NK-92 (cell line): ENCODE measurements around the gene CYTH2.
"Not testable (repeated sequence)": the region's sequence is repeated elsewhere in the genome, so short reads cannot be mapped to it uniquely, and the experiment has no call there.

Source experiments
- DNase-seq: peaks from one replicate; lab custom pipeline; 2025; ENCODE audit not compliant: unreplicated experiment; lab: John Stamatoyannopoulos, UW

Gene CYTH2

GRCh38 chr19:48511321-48511731 is 42.2 kb downstream of the CYTH2 start:
- no peak for DNase-seq

DNA sequence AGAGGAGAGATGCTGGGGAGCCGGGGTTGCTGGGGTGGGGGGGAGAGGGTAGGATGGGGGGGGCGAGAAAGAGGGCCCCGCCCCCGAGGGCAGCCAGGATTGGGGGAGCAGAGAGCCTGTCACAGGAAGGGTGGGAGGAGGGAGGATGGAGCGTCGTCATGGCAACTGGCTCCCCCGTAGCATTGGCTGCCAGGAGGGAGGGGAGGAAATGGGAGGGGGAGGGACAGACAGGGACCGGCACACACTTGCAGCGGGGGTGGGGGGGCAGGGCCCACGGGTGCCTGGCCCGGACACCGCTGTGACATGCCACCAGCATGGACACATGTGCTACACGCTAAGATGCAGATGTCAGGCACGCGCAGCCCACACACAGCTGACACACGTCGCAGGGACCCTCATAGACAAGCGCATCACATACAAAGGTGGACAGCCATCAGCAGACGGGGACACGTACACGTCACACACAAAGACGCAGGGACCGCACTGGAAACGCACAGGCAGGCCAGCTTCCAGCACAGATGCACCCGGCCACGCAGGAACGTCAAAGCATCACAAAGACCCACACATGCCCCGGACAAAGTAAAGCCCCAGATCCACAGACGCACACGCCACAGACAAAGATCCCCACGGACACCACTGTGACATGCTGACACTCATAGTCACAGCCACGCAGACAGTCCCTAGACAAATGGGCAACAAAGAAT is 42.8 kb downstream of the CYTH2 start, which contains the start of gene LMTK3:
TSS of gene LMTK3 (minus strand) at position 36 of the 704 bp plus-strand sequence. CDS start 259 bp downstream, outside the sequence.
- DNase-seq = peak; percentile 47

DNA sequence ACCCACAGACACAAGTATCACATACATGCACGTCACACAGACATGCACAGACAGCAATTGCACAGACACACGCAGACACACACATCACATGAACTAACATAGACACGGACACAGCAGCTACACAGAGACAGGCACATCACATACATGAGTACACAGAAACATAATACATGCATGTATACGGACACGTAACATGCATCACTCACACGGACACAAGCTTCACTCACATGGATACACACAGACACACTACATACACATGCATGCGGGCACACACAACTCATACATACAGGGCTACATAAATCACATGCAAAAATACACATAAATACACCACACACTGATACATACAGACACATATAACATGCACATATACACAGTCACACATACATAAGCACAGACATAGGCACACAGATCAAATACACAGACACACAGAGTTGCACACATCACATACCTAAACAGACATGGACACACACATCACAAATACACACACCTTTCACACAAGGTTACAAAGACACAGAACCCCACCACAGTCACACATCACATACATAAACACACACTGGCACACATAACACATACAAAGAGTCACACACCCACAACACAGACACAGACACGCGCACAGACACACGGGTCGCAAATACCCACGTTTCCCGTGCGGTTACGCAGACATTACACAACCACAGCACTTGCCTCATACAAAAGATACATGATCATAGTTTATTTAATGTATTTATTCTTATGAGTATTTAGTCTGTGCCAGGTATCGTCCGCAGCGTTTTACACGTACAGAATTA is 43.5 kb downstream of the CYTH2 start:
- no peak for DNase-seq

DNA sequence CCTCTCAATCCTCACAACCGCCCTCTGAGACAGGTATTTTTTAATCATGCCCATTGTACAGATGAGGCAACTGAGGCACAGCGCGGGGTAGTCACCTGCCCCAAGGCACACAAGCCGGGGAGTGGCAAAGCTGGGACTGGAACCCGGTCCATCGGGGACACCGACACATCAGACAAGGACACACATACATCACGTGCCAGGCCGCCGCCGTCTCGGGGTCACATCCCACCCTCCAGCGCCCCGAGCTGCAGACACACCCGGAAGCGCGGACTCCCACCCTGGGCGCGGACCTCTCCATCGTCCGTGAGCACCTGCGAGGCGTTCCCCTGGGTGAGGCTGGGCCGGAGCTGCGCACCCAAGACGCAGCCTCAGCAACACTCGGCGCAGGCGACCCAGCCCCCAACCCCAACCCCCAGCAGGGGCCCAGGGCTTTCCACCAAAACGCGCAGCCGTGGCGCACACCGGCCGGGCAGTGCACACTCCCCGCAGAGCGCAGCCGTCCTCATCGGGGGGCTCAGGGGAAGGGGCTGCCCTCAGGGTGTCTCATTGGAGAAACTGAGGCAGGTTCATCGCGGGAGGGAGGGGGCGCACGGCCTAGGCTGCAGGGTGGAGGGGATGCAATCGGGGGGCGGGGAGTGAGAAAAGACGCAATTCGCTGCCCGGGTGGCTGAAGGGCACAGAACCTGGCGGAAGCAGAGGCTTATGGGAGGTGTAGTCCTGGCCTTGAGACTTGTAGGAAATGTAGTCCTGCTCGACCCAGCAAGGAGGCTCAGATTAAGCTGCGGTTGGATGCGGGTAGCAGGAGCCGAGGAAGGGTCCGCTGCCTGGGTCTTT is 44.3 kb downstream of the CYTH2 start:
- DNase-seq = no peak

GRCh38 chr19:48514123-48514458 is 44.9 kb downstream of the CYTH2 start:
- no peak for DNase-seq

DNA sequence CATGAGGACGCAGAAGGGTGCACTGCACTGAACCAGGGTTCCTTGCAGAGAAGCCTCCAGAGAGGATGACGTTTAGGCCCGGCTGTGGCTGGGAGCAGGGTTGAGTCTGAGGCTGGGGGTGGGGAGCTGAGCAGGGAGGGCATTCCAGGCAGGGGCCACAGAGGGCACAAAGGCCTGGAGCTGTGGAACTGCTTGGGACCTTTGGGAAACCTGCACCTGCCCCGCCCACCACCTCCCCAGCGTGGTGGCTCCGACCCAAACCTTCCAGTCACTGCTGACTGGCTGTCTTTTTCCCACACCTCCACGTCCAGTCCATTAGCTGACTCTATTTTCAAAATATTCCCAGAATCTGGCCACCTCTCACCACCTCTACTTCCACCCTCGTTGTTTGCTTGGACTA is 47.4 kb downstream of the CYTH2 start:
- no peak for DNase-seq

GRCh38 chr19:48518207-48518606 is 49.0 kb downstream of the CYTH2 start:
- DNase-seq = no peak

DNA sequence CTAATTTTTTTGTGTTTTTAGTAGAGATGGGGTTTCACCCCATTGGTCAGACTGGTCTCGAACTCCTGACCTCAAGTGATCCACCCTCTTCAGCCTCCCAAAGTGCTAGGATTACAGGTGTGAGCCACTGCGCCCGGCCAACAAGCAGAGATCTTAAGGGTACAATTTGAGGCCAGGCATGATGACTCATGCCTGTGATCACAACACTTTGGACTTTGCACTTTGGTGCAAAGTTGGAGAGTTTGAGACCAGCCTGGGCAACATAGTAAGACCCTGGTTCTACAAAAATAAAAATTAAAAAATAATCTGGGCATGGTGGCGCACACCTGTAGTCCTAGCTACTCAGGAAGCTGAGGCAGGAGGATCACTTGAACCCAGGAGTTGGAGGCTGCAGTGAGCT is 50.3 kb downstream of the CYTH2 start:
- DNase-seq = not testable (repeated sequence)

DNA sequence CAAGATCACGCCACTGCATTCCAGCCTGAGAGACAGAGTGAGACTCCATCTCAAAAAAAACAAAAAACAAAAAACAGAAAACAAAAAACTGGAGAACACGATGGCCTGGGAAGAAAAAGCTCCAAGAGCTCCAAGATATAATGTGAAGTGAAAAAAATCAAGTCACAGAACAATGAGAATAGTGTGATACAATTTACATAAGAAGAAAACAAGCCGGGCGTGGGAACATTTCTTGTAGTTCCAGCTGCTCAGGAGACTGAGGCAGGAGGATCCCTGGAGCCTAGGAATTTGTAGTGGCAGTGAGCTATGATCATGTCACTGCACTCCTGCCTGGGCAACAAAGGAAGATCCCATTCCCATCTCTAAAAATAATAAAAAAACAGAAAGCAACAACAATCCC is 51.0 kb downstream of the CYTH2 start:
- DNase-seq = no peak

- no peak for DNase-seq
Measured at GRCh38 chr19:48524221-48524620, 55.1 kb downstream of the CYTH2 start.

GRCh38 chr19:48524732-48525131 is 55.6 kb downstream of the CYTH2 start:
- DNase-seq = no peak

DNA sequence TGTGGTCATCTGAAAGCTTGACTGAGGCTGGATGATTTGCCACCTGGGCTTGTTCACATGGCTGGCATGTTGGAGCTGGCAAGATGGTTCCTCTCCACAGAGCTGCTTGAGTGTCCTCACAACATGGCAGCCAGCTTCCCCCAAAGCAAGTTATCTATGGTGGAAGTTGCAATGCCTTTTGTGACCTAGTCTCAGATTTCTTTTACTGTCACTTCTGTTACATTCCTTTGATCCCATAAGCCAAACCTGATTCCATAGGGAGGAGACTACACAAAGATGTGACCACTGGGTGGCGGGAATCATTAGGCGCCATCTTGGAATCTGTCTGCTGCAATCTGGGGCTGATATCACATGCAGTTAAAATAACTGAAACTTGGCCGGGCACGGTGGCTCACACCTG is 60.0 kb downstream of the CYTH2 start:
- DNase-seq = no peak

GRCh38 chr19:48530066-48530720 is 61.0 kb downstream of the CYTH2 start:
- no peak for DNase-seq

GRCh38 chr19:48530770-48531169 is 61.6 kb downstream of the CYTH2 start:
- DNase-seq = no peak
